Iris pigment epithelial cell (primary cell): ENCODE results near the gene SELPLG.
"Not testable (repeated sequence)": the region's sequence is repeated elsewhere in the genome, so short reads cannot be mapped to it uniquely, and the experiment has no call there.

Experiments
- DNase-seq: peaks from one replicate; pipeline ENCODE4 v3.0.0-alpha.2; 2011; ENCODE audit warnings: low read depth

SELPLG gene

DNA sequence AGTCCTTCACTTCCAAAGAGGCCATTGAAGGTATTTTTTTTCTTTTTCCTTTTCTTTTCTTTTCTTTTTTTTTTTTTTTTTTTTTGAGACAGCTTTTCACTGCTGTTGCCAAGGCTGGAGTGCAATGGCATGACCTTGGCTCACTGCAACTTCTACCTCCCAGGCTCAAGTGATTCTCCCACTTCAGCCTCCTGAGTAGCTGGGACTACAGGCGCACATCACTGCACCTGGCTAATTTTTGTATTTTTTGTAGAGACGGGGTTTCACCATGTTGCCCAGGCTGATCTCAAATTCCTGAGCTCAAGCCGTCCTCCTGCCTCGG is 14.8 kb downstream of the SELPLG start:
- not testable (repeated sequence) for DNase-seq

DNA sequence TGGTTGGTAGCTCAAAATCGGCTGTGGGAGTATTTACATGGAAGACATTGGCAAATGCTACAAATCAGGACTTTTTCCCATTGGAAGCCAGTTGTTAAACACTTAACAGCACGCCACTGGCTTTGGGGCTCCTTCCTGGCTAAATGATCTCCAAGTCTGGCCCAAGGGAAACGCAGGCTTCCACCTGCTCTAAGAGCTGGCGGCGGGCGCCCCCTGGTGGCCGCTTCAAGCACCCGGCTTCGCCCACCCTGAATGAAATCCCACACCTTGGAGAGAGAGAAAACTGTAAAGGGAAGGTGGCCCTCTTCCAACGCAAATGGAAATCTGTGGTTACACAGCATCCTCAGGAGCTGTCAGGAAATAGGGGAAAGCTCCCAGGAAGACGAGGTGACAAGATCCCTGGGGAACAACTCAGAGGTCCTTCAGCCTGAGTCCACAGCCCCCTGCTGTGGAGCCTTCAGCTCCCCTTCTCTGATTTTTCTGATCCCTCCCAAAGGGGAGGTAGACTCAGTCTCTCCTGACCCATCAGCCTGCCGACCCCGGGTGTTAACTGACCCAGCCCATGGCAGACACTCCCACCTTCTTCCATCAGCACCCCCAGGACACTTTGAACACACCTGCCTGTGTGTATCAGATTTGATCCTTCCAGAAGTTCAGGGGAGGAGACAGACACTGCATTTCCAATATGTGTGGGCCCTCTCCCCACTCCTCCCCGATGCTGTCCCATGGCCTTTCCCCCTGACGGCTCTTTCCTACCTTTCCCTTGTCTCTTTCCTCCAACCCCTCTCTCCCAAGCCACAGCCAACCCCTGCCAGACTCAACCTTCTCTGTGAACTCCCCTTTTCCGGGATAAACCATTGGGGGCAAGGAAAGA is 15.4 kb downstream of the SELPLG start:
- peak; percentile 79 for DNase-seq

- peak; percentile 63 for DNase-seq
Measured at GRCh38 chr12:108616941-108617858, 16.5 kb downstream of the SELPLG start.

GRCh38 chr12:108616359-108616758 is 17.3 kb downstream of the SELPLG start:
- no peak for DNase-seq

DNA sequence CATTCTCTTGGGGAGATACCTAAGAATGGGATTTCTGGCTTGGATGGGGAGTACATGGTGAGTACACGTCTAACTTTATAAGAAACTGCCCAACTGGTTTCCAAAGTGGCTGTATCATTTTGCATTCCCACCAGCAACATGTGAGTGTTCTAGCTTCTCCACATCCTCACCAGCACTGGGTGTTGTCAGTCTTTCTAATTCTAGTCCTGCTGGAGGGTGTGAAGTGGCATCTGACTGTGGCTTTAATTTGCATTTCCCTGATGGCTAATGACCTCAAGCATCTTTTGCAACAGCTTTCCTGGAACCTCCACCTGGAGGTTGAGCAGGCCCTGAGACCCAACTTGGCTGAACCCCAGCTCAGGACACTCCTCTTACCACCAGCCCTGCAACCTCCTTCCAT is 17.8 kb downstream of the SELPLG start:
- no peak for DNase-seq

GRCh38 chr12:108614639-108615038 is 19.1 kb downstream of the SELPLG start:
- DNase-seq = no peak

- no peak for DNase-seq
Measured at GRCh38 chr12:108614041-108614440, 19.7 kb downstream of the SELPLG start.

- no peak for DNase-seq
Measured at GRCh38 chr12:108613548-108613947, 20.1 kb downstream of the SELPLG start.

- DNase-seq = no peak
Measured at GRCh38 chr12:108612788-108613282, 20.9 kb downstream of the SELPLG start.

DNA sequence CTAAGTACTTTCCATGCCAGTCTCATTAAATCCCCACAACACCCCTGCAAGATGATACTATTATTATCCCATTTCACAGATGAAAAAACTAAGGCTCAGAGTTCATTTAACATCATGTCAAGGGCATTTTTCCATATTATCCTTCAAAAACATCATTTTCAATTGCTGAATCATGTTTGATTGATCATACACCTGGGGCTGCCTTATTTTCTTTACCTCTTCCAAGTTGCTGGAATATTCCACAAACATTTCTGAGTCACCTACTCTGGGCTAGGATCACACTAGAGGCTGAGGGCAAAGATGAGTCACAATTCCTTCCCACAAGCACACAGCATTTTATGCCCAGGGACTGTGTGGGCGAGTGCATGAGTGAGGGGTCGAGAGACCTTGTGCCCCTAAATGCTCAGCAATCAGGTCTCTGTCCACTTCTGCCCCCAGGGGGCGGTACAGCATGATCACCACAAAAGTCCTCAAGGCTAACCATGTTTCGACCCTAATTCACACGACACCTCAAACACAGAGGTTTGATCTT is 21.7 kb downstream of the SELPLG start:
- peak; percentile 69 for DNase-seq

DNA sequence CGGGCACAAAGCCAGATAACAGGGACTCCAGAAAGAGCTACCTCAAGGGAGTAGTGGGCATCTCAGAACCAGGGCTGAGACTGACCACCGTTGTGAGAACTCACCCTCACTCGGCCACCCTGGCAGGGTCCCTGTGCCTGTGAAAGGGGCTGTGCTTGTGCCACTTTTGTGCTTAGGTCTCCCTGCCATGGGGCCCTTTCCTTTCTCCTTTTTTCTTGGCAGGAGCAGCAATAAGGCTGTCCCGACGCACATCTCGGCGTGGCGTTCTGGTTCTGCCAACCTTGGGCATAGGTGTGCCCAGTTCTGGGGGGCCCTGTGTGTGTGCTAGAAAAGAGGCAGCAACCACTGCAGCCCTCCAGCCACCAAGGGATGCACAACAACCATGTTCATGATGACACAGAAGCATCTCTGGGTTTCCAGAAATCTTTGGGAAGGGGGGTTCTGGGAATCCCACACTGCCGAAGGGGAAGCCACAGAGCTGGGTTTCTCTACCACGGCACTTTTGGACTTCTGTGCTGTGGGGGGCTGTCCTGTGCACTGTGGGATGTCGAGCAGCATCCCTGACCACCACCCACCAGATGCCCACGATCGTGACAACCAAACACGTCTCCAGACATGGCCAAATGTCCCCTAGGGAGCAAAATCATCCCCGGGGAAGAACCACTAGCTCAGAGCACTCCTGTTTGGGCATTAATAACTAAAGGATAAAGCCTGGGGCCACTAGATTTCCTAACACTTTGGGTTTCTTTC is 22.7 kb downstream of the SELPLG start:
- no peak for DNase-seq

- no peak for DNase-seq
Measured at GRCh38 chr12:108610336-108610815, 23.3 kb downstream of the SELPLG start.

DNA sequence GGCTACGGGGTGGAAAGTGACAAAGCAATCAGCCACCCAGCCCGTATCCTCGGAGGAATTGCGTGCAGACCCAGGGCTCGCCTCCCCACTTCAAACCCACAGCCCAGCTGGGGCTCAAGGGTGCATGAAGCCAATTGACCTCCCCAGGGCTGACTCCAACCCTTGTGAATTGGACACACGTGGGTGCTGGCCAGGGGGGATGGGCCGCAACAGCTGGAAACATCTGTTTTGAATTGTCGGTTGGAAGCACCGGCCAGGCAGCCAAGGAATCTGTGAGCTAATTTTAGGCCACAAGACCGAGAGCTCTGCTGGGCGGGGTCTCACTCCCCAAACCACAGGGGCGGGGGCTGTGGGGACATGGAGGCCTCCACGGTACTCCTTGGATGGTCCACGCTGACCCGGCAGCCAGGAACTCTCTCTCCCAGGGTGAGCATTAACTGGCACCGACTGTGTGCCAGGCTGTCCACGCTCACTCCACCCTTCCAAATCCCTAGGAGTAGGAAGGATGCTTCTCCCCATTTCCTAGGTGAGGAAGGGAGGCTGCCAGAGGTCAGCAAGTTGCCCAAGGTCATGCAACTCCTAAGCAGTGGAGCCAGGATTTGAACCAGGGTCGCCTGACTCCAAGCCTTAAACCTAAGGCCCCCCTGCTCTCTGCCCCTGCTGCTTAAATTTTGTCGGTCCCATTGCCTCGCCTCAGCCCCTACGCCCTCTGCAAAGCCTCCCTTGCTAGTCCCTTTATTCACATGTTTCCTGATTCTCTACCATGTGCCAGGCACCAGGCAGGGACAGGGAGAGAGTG is 24.0 kb downstream of the SELPLG start:
- DNase-seq = peak; percentile 32

- no peak for DNase-seq
Measured at GRCh38 chr12:108608616-108609015, 25.1 kb downstream of the SELPLG start.

DNA sequence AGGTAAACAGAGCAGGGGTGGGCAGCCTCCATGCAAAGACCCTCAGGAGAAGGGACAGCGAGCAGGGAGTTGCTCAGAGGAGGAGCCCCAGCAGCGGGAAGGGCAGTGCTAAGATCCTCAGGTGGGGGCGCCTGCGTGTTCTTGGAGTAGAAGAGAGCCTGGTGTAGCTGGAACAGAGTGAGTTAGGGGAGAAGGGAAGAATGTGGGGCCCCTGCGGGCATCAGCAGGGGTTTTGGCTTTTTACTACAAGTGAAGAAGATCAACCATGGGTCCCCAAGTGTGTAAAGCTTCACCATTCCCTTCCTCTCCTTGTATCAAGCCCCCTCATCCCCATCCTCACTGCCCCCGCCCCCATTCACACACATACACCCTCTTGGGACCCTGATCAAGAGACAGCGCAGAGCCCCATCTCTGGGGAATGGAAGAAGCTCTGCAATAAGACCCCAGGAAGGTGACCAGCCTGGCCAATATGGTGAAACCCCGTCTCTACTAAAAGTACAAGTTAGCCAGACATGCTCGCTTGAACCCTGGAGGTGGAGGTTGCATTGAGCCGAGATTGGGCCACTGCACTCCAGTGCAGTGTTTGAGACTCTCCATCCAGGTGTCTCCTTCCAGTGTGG is 25.6 kb downstream of the SELPLG start:
- no peak for DNase-seq

GRCh38 chr12:108606492-108606891 is 27.2 kb downstream of the SELPLG start:
- DNase-seq = no peak

DNA sequence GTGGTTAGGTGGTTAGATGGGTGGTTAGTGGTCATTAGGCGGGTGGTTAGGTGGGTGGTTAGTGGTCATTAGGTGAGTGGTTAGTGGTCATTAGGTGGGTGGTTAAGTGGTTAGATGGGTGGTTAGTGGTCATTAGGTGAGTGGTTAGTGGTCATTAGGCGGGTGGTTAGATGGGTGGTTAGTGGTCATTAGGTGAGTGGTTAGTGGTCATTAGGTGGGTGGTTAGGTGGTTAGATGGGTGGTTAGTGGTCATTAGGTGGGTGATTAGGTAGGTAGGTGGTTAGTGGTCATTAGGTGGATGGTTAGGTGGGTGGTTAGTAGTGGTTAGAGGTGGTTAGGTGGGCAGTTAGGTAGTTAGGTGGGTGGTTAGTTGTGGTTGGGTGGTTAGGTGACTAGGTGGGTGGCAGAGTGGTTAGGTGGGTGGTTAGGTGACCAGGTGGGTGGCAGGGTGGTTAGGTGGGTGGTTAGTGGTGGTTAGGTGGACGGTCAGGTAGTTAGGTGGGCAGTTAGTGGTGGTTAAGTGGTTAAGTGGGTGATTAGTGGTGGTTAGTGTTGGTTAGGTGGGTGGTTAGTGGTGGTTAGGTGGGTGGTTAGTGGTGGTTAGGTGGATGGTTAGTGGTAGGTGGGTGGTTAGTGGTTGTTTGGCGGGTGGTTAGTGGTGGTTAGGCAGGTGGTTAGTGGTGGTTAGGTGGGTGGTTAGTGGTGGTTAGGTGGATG is 27.8 kb downstream of the SELPLG start:
- no peak for DNase-seq

- no peak for DNase-seq
Measured at GRCh38 chr12:108605000-108605689, 28.5 kb downstream of the SELPLG start.
